C4-2B (cell line): ENCODE measurements around the gene CT45A8.
"Not testable (repeated sequence)": the region's sequence is repeated elsewhere in the genome, so short reads cannot be mapped to it uniquely, and the experiment has no call there.

Source experiments
- ZFX ChIP-seq: fragments of 450-650 bp; IDR thresholded peaks from 2 replicates; pipeline ENCODE4 v1.6.1; 2017
- TF ChIP-seq, protein P1 (sequence below): fragments of 450-650 bp; conservative IDR thresholded peaks from 2 replicates; pipeline ENCODE4 v1.5.1; 2017; ENCODE audit warnings: mild to moderate bottlenecking

DNA sequence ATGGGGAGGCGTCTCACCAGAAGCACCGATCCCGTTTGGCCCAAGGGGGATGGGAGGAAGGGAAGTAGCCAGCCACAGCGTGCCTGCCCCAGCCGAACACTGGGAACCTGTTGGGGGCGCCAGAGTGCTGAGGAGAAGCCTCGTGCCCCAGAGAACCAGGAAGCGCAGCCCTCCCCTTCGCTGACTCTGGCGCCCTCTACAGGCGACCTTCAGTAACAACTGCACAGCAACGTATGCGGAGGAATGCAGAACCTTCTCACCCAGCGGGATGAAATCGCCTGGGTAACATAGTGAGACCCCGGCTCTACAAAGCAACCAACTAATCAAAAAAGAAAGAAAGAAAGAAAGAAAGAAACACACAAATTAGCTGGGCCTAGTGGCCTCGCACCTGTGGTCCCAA, at the start of gene CT45A8:
- TF ChIP-seq, protein P1, sequence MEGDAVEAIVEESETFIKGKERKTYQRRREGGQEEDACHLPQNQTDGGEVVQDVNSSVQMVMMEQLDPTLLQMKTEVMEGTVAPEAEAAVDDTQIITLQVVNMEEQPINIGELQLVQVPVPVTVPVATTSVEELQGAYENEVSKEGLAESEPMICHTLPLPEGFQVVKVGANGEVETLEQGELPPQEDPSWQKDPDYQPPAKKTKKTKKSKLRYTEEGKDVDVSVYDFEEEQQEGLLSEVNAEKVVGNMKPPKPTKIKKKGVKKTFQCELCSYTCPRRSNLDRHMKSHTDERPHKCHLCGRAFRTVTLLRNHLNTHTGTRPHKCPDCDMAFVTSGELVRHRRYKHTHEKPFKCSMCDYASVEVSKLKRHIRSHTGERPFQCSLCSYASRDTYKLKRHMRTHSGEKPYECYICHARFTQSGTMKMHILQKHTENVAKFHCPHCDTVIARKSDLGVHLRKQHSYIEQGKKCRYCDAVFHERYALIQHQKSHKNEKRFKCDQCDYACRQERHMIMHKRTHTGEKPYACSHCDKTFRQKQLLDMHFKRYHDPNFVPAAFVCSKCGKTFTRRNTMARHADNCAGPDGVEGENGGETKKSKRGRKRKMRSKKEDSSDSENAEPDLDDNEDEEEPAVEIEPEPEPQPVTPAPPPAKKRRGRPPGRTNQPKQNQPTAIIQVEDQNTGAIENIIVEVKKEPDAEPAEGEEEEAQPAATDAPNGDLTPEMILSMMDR: not testable (repeated sequence)
- not testable (repeated sequence) for TF ChIP-seq ZFX
